Immature natural killer cell (primary cell): Measurements from ENCODE around the gene MCM3AP. TPM values are rescaled to one million over a fixed set of nuclear protein-coding genes. Genes with fewer than 3 reads are reported as not detected.

Source experiments
- DNase-seq, 3 donors: peaks; one replicate each; pipeline ENCODE4 v3.0.0; 2022; ENCODE audit warnings: mixed read lengths in 1 of 3
- H3K27ac Mint-ChIP-seq, 6 donors: one replicate each; pipeline ENCODE4 v1.8.0; 2020; ENCODE audit warnings: mixed read lengths in 6 of 6, mild to moderate bottlenecking in 5 of 6, inconsistent platforms in 4 of 6, moderate library complexity in 3 of 6
- H3K27me3 Mint-ChIP-seq, 3 donors: one replicate each; pipeline ENCODE4 v1.8.0; 2020 to 2021; ENCODE audit warnings: low read depth in 3 of 3, mild to moderate bottlenecking in 3 of 3, mixed read lengths in 3 of 3, moderate library complexity in 3 of 3, inconsistent platforms in 1 of 3
- H3K36me3 Mint-ChIP-seq, 3 donors: one replicate each; pipeline ENCODE4 v1.8.0; 2020; ENCODE audit warnings: mixed read lengths in 3 of 3, inconsistent platforms in 2 of 3, mild to moderate bottlenecking in 2 of 3
- H3K4me1 Mint-ChIP-seq, 2 donors: one replicate each; pipeline ENCODE4 v1.8.0; 2020; ENCODE audit warnings: inconsistent platforms in 2 of 2, mild to moderate bottlenecking in 2 of 2, mixed read lengths in 2 of 2, moderate library complexity in 1 of 2
- H3K4me3 Mint-ChIP-seq, 5 donors: one replicate each; pipeline ENCODE4 v1.8.0; 2020; ENCODE audit warnings: mild to moderate bottlenecking in 5 of 5, mixed read lengths in 5 of 5, inconsistent platforms in 3 of 5, moderate library complexity in 3 of 5
- H3K9me3 Mint-ChIP-seq, 6 donors: one replicate each; pipeline ENCODE4 v1.8.0; 2020; ENCODE audit warnings: mild to moderate bottlenecking in 6 of 6, mixed read lengths in 6 of 6, inconsistent platforms in 4 of 6, moderate library complexity in 3 of 6
- polyA plus RNA-seq, 3 donors: library from polyadenylated mRNA; unstranded; fragments of 300-500 nt; fragmentation: Illumina TruSeq; gene quantifications; one replicate each; pipeline ENCODE4 v1.2.3, GENCODE V29; 2021

MCM3AP gene
- polyA plus RNA-seq, 3 donors from 2014 or later = 25.9 to 55.3 (median 28.5) TPM

- DNase-seq = no peak
- Mint-ChIP-seq H3K36me3 (peaks cover 0 to 4% (median 3%) of the 10 kb centered on the region in 3 donors), H3K4me3 (peak overlapping the region in 2 of 5 donors; percentile 30 to 38), H3K4me1 (peaks cover 8 to 15% of the 10 kb centered on the region in 2 donors), H3K27me3 (peaks cover 0 to 7% (median 3%) of the 10 kb centered on the region in 3 donors), H3K9me3 (no peaks in the 10 kb centered on the region), H3K27ac (peak overlapping the region in 1 of 6 donors; percentile 58)
These were observed 13.8 kb upstream of the MCM3AP start for GRCh38 chr21:46299167-46299566.

- Mint-ChIP-seq H3K9me3 (no peaks in the 10 kb centered on the region), H3K27me3 (peaks cover 0 to 7% (median 3%) of the 10 kb centered on the region in 3 donors), H3K4me1 (peaks cover 8 to 15% of the 10 kb centered on the region in 2 donors), H3K27ac (peak overlapping the region in 2 of 6 donors; percentile 79 to 88), H3K36me3 (peaks cover 0 to 4% (median 0%) of the 10 kb centered on the region in 3 donors), H3K4me3 (peak overlapping the region; percentile 52 to 83 (median 80))
- peak in 1 of 3 donors; percentile 6 for DNase-seq
These were observed 12.2 kb upstream of the MCM3AP start for GRCh38 chr21:46297338-46298271.

- Mint-ChIP-seq H3K27ac (peak overlapping the region in 5 of 6 donors; percentile 76 to 95 (median 83)), H3K9me3 (no peaks in the 10 kb centered on the region), H3K27me3 (peaks cover 0 to 5% (median 3%) of the 10 kb centered on the region in 3 donors), H3K36me3 (peaks cover 0 to 13% (median 11%) of the 10 kb centered on the region in 3 donors), H3K4me3 (peak overlapping the region in 4 of 5 donors; percentile 64 to 84 (median 78)), H3K4me1 (peaks cover 8 to 15% of the 10 kb centered on the region in 2 donors)
- DNase-seq = peak in 2 of 3 donors; percentile 58 to 78
These were observed 10.8 kb upstream of the MCM3AP start for GRCh38 chr21:46295996-46296752.

GRCh38 chr21:46295177-46295770 is 9.9 kb upstream of the MCM3AP start:
- Mint-ChIP-seq H3K4me1 (peaks cover 8 to 15% of the 10 kb centered on the region in 2 donors), H3K27ac (peak overlapping the region in 3 of 6 donors; percentile 22 to 57 (median 23)), H3K9me3 (no peaks in the 10 kb centered on the region), H3K4me3 (no peak overlapping the region), H3K27me3 (peaks cover 0 to 5% (median 3%) of the 10 kb centered on the region in 3 donors), H3K36me3 (peaks cover 0 to 11% (median 9%) of the 10 kb centered on the region in 3 donors)
- no peak for DNase-seq

GRCh38 chr21:46294647-46295176 is 9.3 kb upstream of the MCM3AP start:
- Mint-ChIP-seq H3K36me3 (peaks cover 0 to 14% (median 11%) of the 10 kb centered on the region in 3 donors), H3K4me1 (peaks cover 8 to 17% of the 10 kb centered on the region in 2 donors), H3K27me3 (peaks cover 0 to 5% (median 3%) of the 10 kb centered on the region in 3 donors), H3K9me3 (no peaks in the 10 kb centered on the region), H3K4me3 (no peak overlapping the region), H3K27ac (peak overlapping the region in 4 of 6 donors; percentile 22 to 57 (median 28))
- no peak for DNase-seq

- H3K27me3 Mint-ChIP-seq = peaks cover 2 to 7% (median 6%) of the 10 kb centered on the region in 3 donors
- peaks cover 23 to 25% of the 10 kb centered on the region in 2 donors for H3K4me1 Mint-ChIP-seq
- no peaks in the 10 kb centered on the region for H3K9me3 Mint-ChIP-seq
- no peak overlapping the region for H3K4me3 Mint-ChIP-seq
- DNase-seq = no peak
- no peak overlapping the region for H3K27ac Mint-ChIP-seq
- H3K36me3 Mint-ChIP-seq = peaks cover 6 to 19% (median 17%) of the 10 kb centered on the region in 3 donors
These were observed 6.2 kb upstream of the MCM3AP start for GRCh38 chr21:46291561-46291960.

GRCh38 chr21:46289655-46290179 is 4.3 kb upstream of the MCM3AP start:
- peaks cover 29 to 34% of the 10 kb centered on the region in 2 donors for H3K4me1 Mint-ChIP-seq
- peaks cover 7 to 19% (median 17%) of the 10 kb centered on the region in 3 donors for H3K36me3 Mint-ChIP-seq
- no peaks in the 10 kb centered on the region for H3K9me3 Mint-ChIP-seq
- no peak overlapping the region for H3K27ac Mint-ChIP-seq
- peaks cover 3 to 14% (median 4%) of the 10 kb centered on the region in 3 donors for H3K27me3 Mint-ChIP-seq
- DNase-seq = no peak
- no peak overlapping the region for H3K4me3 Mint-ChIP-seq

GRCh38 chr21:46287541-46287940 is 2.1 kb upstream of the MCM3AP start:
- Mint-ChIP-seq H3K4me1 (peaks cover 46 to 53% of the 10 kb centered on the region in 2 donors), H3K27me3 (peaks cover 3 to 16% (median 4%) of the 10 kb centered on the region in 3 donors), H3K4me3 (peak overlapping the region in 4 of 5 donors; percentile 12 to 100 (median 56)), H3K9me3 (no peaks in the 10 kb centered on the region), H3K27ac (peak overlapping the region in 1 of 6 donors; percentile 99), H3K36me3 (peaks cover 7 to 28% (median 25%) of the 10 kb centered on the region in 3 donors)
- DNase-seq = no peak

GRCh38 chr21:46286648-46287002 is 1.2 kb upstream of the MCM3AP start:
- no peaks in the 10 kb centered on the region for H3K9me3 Mint-ChIP-seq
- peak overlapping the region; percentile 93 to 100 (median 98) for H3K4me3 Mint-ChIP-seq
- peaks cover 3 to 17% (median 4%) of the 10 kb centered on the region in 3 donors for H3K27me3 Mint-ChIP-seq
- peaks cover 47 to 61% of the 10 kb centered on the region in 2 donors for H3K4me1 Mint-ChIP-seq
- H3K27ac Mint-ChIP-seq = peak overlapping the region; percentile 86 to 99 (median 98)
- DNase-seq = no peak
- H3K36me3 Mint-ChIP-seq = peaks cover 7 to 22% (median 19%) of the 10 kb centered on the region in 3 donors

GRCh38 chr21:46285761-46286647 is 593 bp upstream of the MCM3AP start, which contains the start of gene YBEY:
YBEY (plus strand) TSS chr21:46286342; CDS start chr21:46286914, 572 bp downstream.
- H3K27ac Mint-ChIP-seq = peak within 1 kb of the TSS; percentile 86 to 99 (median 98)
- H3K4me3 Mint-ChIP-seq = peak within 1 kb of the TSS; percentile 95 to 100 (median 98)
- peaks cover 3 to 17% (median 4%) of the 10 kb centered on the region in 3 donors for H3K27me3 Mint-ChIP-seq
- DNase-seq = peak; percentile 84 to 87 (median 87)
- H3K9me3 Mint-ChIP-seq = no peaks in the 10 kb centered on the region
- H3K4me1 Mint-ChIP-seq = peaks cover 52 to 68% of the 10 kb centered on the region in 2 donors
- peaks cover 7 to 22% (median 18%) of the 10 kb centered on the region in 3 donors for H3K36me3 Mint-ChIP-seq

- no peaks in the 10 kb centered on the region for H3K9me3 Mint-ChIP-seq
- H3K4me3 Mint-ChIP-seq = peak overlapping the region; percentile 89 to 99 (median 95)
- H3K36me3 Mint-ChIP-seq = peaks cover 10 to 24% (median 16%) of the 10 kb centered on the region in 3 donors
- H3K4me1 Mint-ChIP-seq = peaks cover 52 to 72% of the 10 kb centered on the region in 2 donors
- H3K27ac Mint-ChIP-seq = peak overlapping the region in 5 of 6 donors; percentile 84 to 94 (median 91)
- peaks cover 3 to 17% (median 4%) of the 10 kb centered on the region in 3 donors for H3K27me3 Mint-ChIP-seq
- DNase-seq = no peak
These were observed 678 bp downstream of the MCM3AP start for GRCh38 chr21:46284733-46285132.
